SK-N-SH (cell line): ENCODE results near the gene GPR137B. TPM values are rescaled to one million over a fixed set of nuclear protein-coding genes. Genes with fewer than 3 reads are reported as not detected.
"Not testable (repeated sequence)": the region's sequence is repeated elsewhere in the genome, so short reads cannot be mapped to it uniquely, and the experiment has no call there.

ENCODE experiments used
- CTCF ChIA-PET: fragments of 300-600, 350-600 bp; formaldehyde crosslinking; extraction: SDS; loops from one replicate; lab custom pipeline; 2021; lab: Yijun Ruan, JAX
- POLR2A ChIA-PET: fragments of 350-600 bp; sonication (Branson Sonifier 250); formaldehyde crosslinking; extraction: SDS; loops from one replicate; lab custom pipeline; 2020; ENCODE audit warnings: antibody characterized with exemption, inconsistent platforms; lab: Yijun Ruan, JAX
- DNase-seq: peaks from one replicate; pipeline ENCODE4 v3.0.0; 2012
- H2AFZ ChIP-seq: fragments of 200-600 bp; sonication (generic); 2 replicates; pipeline ENCODE4 v1.8.1; 2016; ENCODE audit warnings: antibody characterized with exemption, mild to moderate bottlenecking, low read depth
- H3F3A ChIP-seq: fragments of 200-600 bp; sonication (generic); replicated peaks from 2 replicates; pipeline ENCODE3; 2016; ENCODE audit warnings: antibody characterized with exemption, mild to moderate bottlenecking; ENCODE audit not compliant: insufficient read depth
- H3K27ac ChIP-seq, 2 experiments: fragments of 200-500 bp in 1 of 2; fragments of 200-600 bp in 1 of 2; sonication (Bioruptor generic) in 1 of 2; sonication (generic), shearing (Covaris generic) in 1 of 2; 2 replicates each; pipeline versions ENCODE4 v1.5.1 to v1.6.1; 2014 to 2016; ENCODE audit warnings: low read depth in 2 of 2, inconsistent platforms in 1 of 2, low read length in 1 of 2, mild to moderate bottlenecking in 1 of 2, mixed read lengths in 1 of 2
- H3K27me3 ChIP-seq: fragments of 200-600 bp; sonication (generic), shearing (Covaris generic); 2 replicates; pipeline ENCODE4 v1.6.1; 2016; ENCODE audit warnings: mixed run types; ENCODE audit not compliant: insufficient read depth
- H3K36me3 ChIP-seq, 2 experiments: fragments of 200-500 bp in 1 of 2; fragments of 200-600 bp in 1 of 2; sonication (Bioruptor generic) in 1 of 2; sonication (generic) in 1 of 2; replicated peaks in 1 of 2; 2 replicates each; pipeline versions ENCODE3 to v1.5.1; 2014 to 2016; ENCODE audit warnings: low read length in 1 of 2, mild to moderate bottlenecking in 1 of 2; ENCODE audit not compliant: insufficient read depth in 2 of 2, control insufficient read depth in 1 of 2
- H3K4me1 ChIP-seq, 2 experiments: fragments of 200-500 bp in 1 of 2; fragments of 200-600 bp in 1 of 2; sonication (Bioruptor generic) in 1 of 2; sonication (generic), shearing (Covaris generic) in 1 of 2; 2 replicates each; pipeline versions ENCODE4 v1.5.1 to v1.6.1; 2014 to 2016; ENCODE audit warnings: low read depth in 1 of 2, low read length in 1 of 2, mixed run types in 1 of 2; ENCODE audit not compliant: insufficient read depth in 2 of 2, control insufficient read depth in 1 of 2
- H3K4me2 ChIP-seq: fragments of 200-600 bp; sonication (generic), shearing (Covaris generic); 2 replicates; pipeline ENCODE4 v1.6.1; 2017; ENCODE audit warnings: mixed run types
- H3K4me3 ChIP-seq, 2 experiments: fragments of 200-500 bp in 1 of 2; fragments of 200-600 bp in 1 of 2; sonication (Bioruptor generic) in 1 of 2; sonication (generic), shearing (Covaris generic) in 1 of 2; 2 replicates each; pipeline versions ENCODE4 v1.5.1 to v1.8.1; 2014 to 2016; ENCODE audit warnings: low read depth in 2 of 2, inconsistent platforms in 1 of 2, low read length in 1 of 2, mild to moderate bottlenecking in 1 of 2, mixed read lengths in 1 of 2, moderate library complexity in 1 of 2
- H3K79me2 ChIP-seq: fragments of 200-600 bp; sonication (generic); 2 replicates; pipeline ENCODE4 v1.8.1; 2017; ENCODE audit warnings: mild to moderate bottlenecking; ENCODE audit not compliant: insufficient read depth
- H3K9ac ChIP-seq: fragments of 200-600 bp; sonication (generic); 2 replicates; pipeline ENCODE4 v1.6.1; 2017; ENCODE audit warnings: mixed run types
- H3K9me2 ChIP-seq: fragments of 200-600 bp; sonication (generic); 2 replicates; pipeline ENCODE4 v1.6.1; 2017; ENCODE audit warnings: mixed run types
- H3K9me3 ChIP-seq: fragments of 200-600 bp; sonication (generic); 2 replicates; pipeline ENCODE4 v1.6.1; 2017; ENCODE audit warnings: mixed run types, mild to moderate bottlenecking, moderate library complexity
- H4K20me1 ChIP-seq: fragments of 200-600 bp; sonication (generic); 2 replicates; pipeline ENCODE4 v1.6.1; 2017; ENCODE audit warnings: mild to moderate bottlenecking, mixed run types; ENCODE audit not compliant: insufficient read depth
- CTCF ChIP-seq: fragments of 200-600 bp; sonication (generic); IDR thresholded peaks from 2 replicates; pipeline ENCODE4 v1.6.1; 2017; ENCODE audit warnings: antibody characterized with exemption, mild to moderate bottlenecking, moderate library complexity
- ELF1 ChIP-seq: IDR thresholded peaks from 2 replicates; pipeline ENCODE4 v1.4.0; 2012
- EZH2phosphoT487 ChIP-seq: fragments of 200-600 bp; sonication (generic); IDR thresholded peaks from 2 replicates; pipeline ENCODE4 v1.6.1; 2017; ENCODE audit warnings: low read depth, mixed run types, mild to moderate bottlenecking, antibody characterized with exemption, moderate library complexity, borderline replicate concordance
- FOSL2 ChIP-seq: IDR thresholded peaks from 2 replicates; pipeline ENCODE4 v1.4.0; 2012; ENCODE audit warnings: low read depth, mild to moderate bottlenecking, moderate library complexity, borderline replicate concordance
- FOXJ3 ChIP-seq: sonication (generic); formaldehyde crosslinking; IDR thresholded peaks from 2 replicates; pipeline ENCODE4 v1.5.1; 2020; ENCODE audit warnings: mild to moderate bottlenecking, missing genetic modification reagents
- GABPA ChIP-seq: IDR thresholded peaks from 2 replicates; pipeline ENCODE4 v1.4.0; 2012; ENCODE audit warnings: low read depth, mild to moderate bottlenecking
- GATA2 ChIP-seq: sonication (generic); formaldehyde crosslinking; IDR thresholded peaks from 2 replicates; pipeline ENCODE4 v1.5.0; 2020; ENCODE audit warnings: mild to moderate bottlenecking, missing genetic modification reagents
- IRF3 ChIP-seq: fragments of 150-350 bp; IDR thresholded peaks from 2 replicates; pipeline ENCODE4 v1.6.1; 2016; ENCODE audit warnings: mild to moderate bottlenecking, low read depth, low read length
- JUND ChIP-seq: IDR thresholded peaks from 2 replicates; pipeline ENCODE4 v1.4.0; 2012
- MEF2A ChIP-seq: IDR thresholded peaks from 2 replicates; pipeline ENCODE4 v1.4.0; 2012; ENCODE audit warnings: low read depth, borderline replicate concordance
- MXI1 ChIP-seq: IDR thresholded peaks from 2 replicates; pipeline ENCODE4 v1.6.1; 2012; ENCODE audit warnings: mild to moderate bottlenecking, low read depth, low read length, improper control_type of control experiment
- REST ChIP-seq: IDR thresholded peaks from 2 replicates; pipeline ENCODE4 v1.6.1; 2012; ENCODE audit warnings: mild to moderate bottlenecking, low read depth, low read length, moderate library complexity
- SMC3 ChIP-seq: IDR thresholded peaks from 2 replicates; pipeline ENCODE4 v1.6.1; 2012; ENCODE audit warnings: low read depth, low read length, improper control_type of control experiment
- TEAD4 ChIP-seq: IDR thresholded peaks from 2 replicates; pipeline ENCODE4 v1.4.0; 2012; ENCODE audit warnings: mild to moderate bottlenecking, borderline replicate concordance; ENCODE audit not compliant: insufficient read depth
- ZBTB33 ChIP-seq: IDR thresholded peaks from 2 replicates; pipeline ENCODE4 v1.4.0; 2012; ENCODE audit warnings: low read depth, borderline replicate concordance
- whole genome bisulfite sequencing: methylation state at CpG from one replicate; pipeline ENCODE4 v1.1.6; 2017; ENCODE audit warnings: low lambda C conversion rate; 5-methylcytosine and 5-hydroxymethylcytosine counted together
- polyA plus RNA-seq, 3 experiments: library from polyadenylated mRNA; depleted of rRNA; stranded (reverse); fragments of >200 nt; gene quantifications; 2 replicates each; pipeline ENCODE4 v1.2.3, GENCODE V29; 2012

Gene GPR137B
- polyA plus RNA-seq, 1 of the 3 experiments (the other 2 are of a cell fraction) = 7.0 TPM

GRCh38 chr1:236185687-236186086 is 43.3 kb downstream of the GPR137B start:
- Histone ChIP-seq H3K9ac (no peak overlapping the region), H3K9me3 (no peaks in the 10 kb centered on the region), H3K27me3 (no peaks in the 10 kb centered on the region), H3K36me3 (no peaks in the 10 kb centered on the region), H3K4me3 (no peak overlapping the region), H3F3A (no peaks in the 10 kb centered on the region), H3K4me2 (no peak overlapping the region), H3K4me1 (no peaks in the 10 kb centered on the region), H4K20me1 (no peaks in the 10 kb centered on the region), H3K27ac (no peak overlapping the region), H3K9me2 (no peaks in the 10 kb centered on the region), H3K79me2 (no peaks in the 10 kb centered on the region), H2AFZ (no peak overlapping the region)
- WGBS = 88% methylated on average over 4 of the region's 4 CpGs
- ChIA-PET CTCF (no interaction called here), POLR2A (no interaction called here)
- TF ChIP-seq GABPA = no peak
- TF ChIP-seq GATA2 (CRISPR knock-in tag) = no peak
- no peak for TF ChIP-seq IRF3
- no peak for TF ChIP-seq ELF1
- TF ChIP-seq EZH2phosphoT487 = no peak
- no peak for TF ChIP-seq ZBTB33
- no peak for TF ChIP-seq REST
- TF ChIP-seq JUND = no peak
- TF ChIP-seq CTCF = no peak
- no peak for TF ChIP-seq FOXJ3 (CRISPR knock-in tag)
- TF ChIP-seq MEF2A = no peak
- no peak for TF ChIP-seq FOSL2
- no peak for TF ChIP-seq SMC3
- no peak for TF ChIP-seq MXI1
- no peak for TF ChIP-seq TEAD4
- no peak for DNase-seq

- H3F3A ChIP-seq, H2AFZ ChIP-seq, H3K9ac ChIP-seq, POLR2A ChIA-PET, H3K27ac ChIP-seq, H3K79me2 ChIP-seq, H4K20me1 ChIP-seq, H3K4me1 ChIP-seq, H3K9me2 ChIP-seq, H3K4me2 ChIP-seq, H3K4me3 ChIP-seq, H3K9me3 ChIP-seq, H3K36me3 ChIP-seq, H3K27me3 ChIP-seq, DNase-seq, CTCF ChIA-PET: not testable (repeated sequence)
- WGBS = 98% methylated on average over 2 of the region's 2 CpGs
These were observed 44.1 kb downstream of the GPR137B start for GRCh38 chr1:236186471-236186870.

GRCh38 chr1:236188084-236188483 is 45.7 kb downstream of the GPR137B start:
- H3K36me3 ChIP-seq, H3K4me1 ChIP-seq, H3K27me3 ChIP-seq, H3F3A ChIP-seq, H3K79me2 ChIP-seq, H3K9me2 ChIP-seq, H2AFZ ChIP-seq, H4K20me1 ChIP-seq, H3K4me2 ChIP-seq, H3K4me3 ChIP-seq, H3K27ac ChIP-seq, CTCF ChIA-PET, DNase-seq, H3K9me3 ChIP-seq, POLR2A ChIA-PET, H3K9ac ChIP-seq: not testable (repeated sequence)
- 100% methylated on average over 1 of the region's 1 CpG for WGBS
